SH-SY5Y (cell line): Measurements from ENCODE around the gene MYOM3.

Experiments used
- GATA2 ChIP-seq: IDR thresholded peaks from 2 replicates; pipeline ENCODE4 v1.6.1; 2011; ENCODE audit warnings: mild to moderate bottlenecking, low read depth, low read length
- GATA3 ChIP-seq: IDR thresholded peaks from 2 replicates; pipeline ENCODE4 v1.6.1; 2011; ENCODE audit warnings: low read depth, mild to moderate bottlenecking, low read length, moderate library complexity

- TF ChIP-seq GATA2 (no peak), GATA3 (no peak)
Observed at GRCh38 chr1:24114753-24115152, 2.8 kb upstream of the MYOM3 start.
